HepG2 (cell line): ENCODE results near the gene ZP2. TPM values are rescaled to one million over a fixed set of nuclear protein-coding genes. Genes with fewer than 3 reads are reported as not detected.

Experiments used
- HDAC6 ChIP-seq: fragments of 200-600 bp; sonication (generic); IDR thresholded peaks from 2 replicates; pipeline ENCODE4 v1.7.0; 2017; ENCODE audit warnings: mild to moderate bottlenecking, antibody characterized with exemption, low read length, low read depth
- PAX8 ChIP-seq: sonication (generic); formaldehyde crosslinking; IDR thresholded peaks from 2 replicates; pipeline ENCODE4 v1.8.0; 2022; ENCODE audit warnings: mild to moderate bottlenecking, missing genetic modification reagents, borderline replicate concordance
- SNAI1 ChIP-seq: sonication (generic); formaldehyde crosslinking; IDR thresholded peaks from 2 replicates; pipeline ENCODE4 v1.5.0; 2020; ENCODE audit warnings: mild to moderate bottlenecking, missing genetic modification reagents, borderline replicate concordance
- SP2 ChIP-seq: sonication (generic); formaldehyde crosslinking; IDR thresholded peaks from 2 replicates; pipeline ENCODE4 v1.5.1; 2020; ENCODE audit warnings: mild to moderate bottlenecking, missing genetic modification reagents
- TRIM24 ChIP-seq: sonication (generic); formaldehyde crosslinking; IDR thresholded peaks from 2 replicates; pipeline ENCODE4 v1.8.0; 2022; ENCODE audit warnings: mild to moderate bottlenecking, missing genetic modification reagents
- ZBTB21 ChIP-seq: sonication (generic); formaldehyde crosslinking; IDR thresholded peaks from 2 replicates; pipeline ENCODE4 v1.4.0; 2020; ENCODE audit warnings: missing genetic modification reagents
- ZBTB42 ChIP-seq: sonication (generic); formaldehyde crosslinking; IDR thresholded peaks from 2 replicates; pipeline ENCODE4 v1.5.0; 2020; ENCODE audit warnings: mild to moderate bottlenecking, missing genetic modification reagents
- ZFP37 ChIP-seq: sonication (generic); formaldehyde crosslinking; IDR thresholded peaks from 2 replicates; pipeline ENCODE4 v1.4.0; 2020; ENCODE audit warnings: missing genetic modification reagents, borderline replicate concordance
- ZNF713 ChIP-seq: sonication (generic); formaldehyde crosslinking; IDR thresholded peaks from 2 replicates; pipeline ENCODE4 v1.4.0; 2020; ENCODE audit warnings: mild to moderate bottlenecking, missing genetic modification reagents
- polyA plus RNA-seq, 8 experiments: library from polyadenylated mRNA; depleted of rRNA in 3 of 8; stranded (reverse) in 7 of 8; unstranded in 1 of 8; fragments of >200 nt; fragmentation: Illumina TruSeq in 4 of 8; extraction: Trizol in 4 of 8; gene quantifications; 2 replicates each; pipeline versions ENCODE4 v1.2.1 to v1.2.3, GENCODE V29; 2011 to 2016; ENCODE audit warnings: low read depth in 4 of 8, missing spikeins in 1 of 8, mixed read lengths in 1 of 8; ENCODE audit not compliant: insufficient read depth in 1 of 8
- total RNA-seq, 5 experiments: library from RNA; depleted of rRNA; stranded (reverse); fragments of >200 nt; fragmentation: Illumina TruSeq; extraction: Trizol; gene quantifications; 2 replicates each; pipeline ENCODE4 v1.2.3, GENCODE V29; 2016; ENCODE audit warnings: low read depth in 1 of 5
- TF ChIP-seq, protein P1 (sequence below): sonication (generic); formaldehyde crosslinking; IDR thresholded peaks from 2 replicates; pipeline ENCODE4 v1.9.0; 2022; ENCODE audit warnings: low read depth, missing genetic modification reagents
- TF ChIP-seq, protein P2 (sequence below): sonication (generic); formaldehyde crosslinking; IDR thresholded peaks from 2 replicates; pipeline ENCODE4 v1.4.0; 2020; ENCODE audit warnings: missing genetic modification reagents, borderline replicate concordance
- TF ChIP-seq, protein P3 (sequence below): sonication (generic); formaldehyde crosslinking; IDR thresholded peaks from 2 replicates; pipeline ENCODE4 v1.8.1; 2022; ENCODE audit warnings: low read depth, mild to moderate bottlenecking, missing genetic modification reagents
- TF ChIP-seq, protein P4 (sequence below): sonication (generic); formaldehyde crosslinking; IDR thresholded peaks from 2 replicates; pipeline ENCODE4 v1.8.0; 2022; ENCODE audit warnings: mild to moderate bottlenecking, missing genetic modification reagents; ENCODE audit not compliant: insufficient replicate concordance
- TF ChIP-seq, protein P5 (sequence below): sonication (generic); formaldehyde crosslinking; IDR thresholded peaks from 2 replicates; pipeline ENCODE4 v1.4.0; 2020; ENCODE audit warnings: missing genetic modification reagents, borderline replicate concordance
- TF ChIP-seq, protein P6 (sequence below): sonication (generic); formaldehyde crosslinking; IDR thresholded peaks from 2 replicates; pipeline ENCODE4 v1.8.1; 2023; ENCODE audit warnings: mild to moderate bottlenecking, inconsistent platforms, moderate library complexity, missing genetic modification reagents, borderline replicate concordance

Gene ZP2
- total and polyA plus RNA-seq, 2 of the 13 experiments (the other 11 are each of a cell fraction or from before 2014, with no cell fraction given), result not detected

DNA sequence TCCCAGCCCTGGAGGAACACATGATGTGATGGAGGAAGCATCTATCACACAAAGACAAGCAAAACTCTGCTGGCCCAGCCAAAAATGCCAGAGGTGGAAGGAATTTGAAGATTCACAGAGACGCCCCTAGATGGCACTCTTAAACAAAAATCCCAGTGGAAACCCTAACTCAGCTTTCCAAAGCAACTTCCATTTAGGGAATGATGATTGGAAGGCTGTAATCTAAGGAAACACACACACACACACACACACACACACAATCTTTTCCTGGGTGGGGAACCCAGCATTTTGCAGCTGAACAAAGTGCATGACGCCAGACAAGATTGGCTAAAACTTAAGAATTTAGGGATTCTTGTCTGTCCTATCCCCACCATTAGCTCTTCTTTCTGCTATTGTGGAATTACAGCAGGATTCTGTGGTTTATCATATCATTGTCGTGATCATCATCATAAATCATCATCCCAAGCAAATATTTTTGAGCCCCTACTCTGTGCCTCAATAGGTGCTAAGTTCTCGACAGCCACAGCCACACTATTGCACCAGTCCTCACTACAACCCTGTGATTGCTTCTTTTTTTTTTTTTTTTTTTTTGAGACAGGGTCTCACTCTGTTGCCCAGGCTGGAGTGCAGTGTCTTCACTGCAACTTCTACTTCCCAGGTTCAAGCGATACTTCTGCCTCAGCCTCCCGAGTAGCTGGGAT is 54.5 kb downstream of the ZP2 start (continued):
- TF ChIP-seq, protein P1, sequence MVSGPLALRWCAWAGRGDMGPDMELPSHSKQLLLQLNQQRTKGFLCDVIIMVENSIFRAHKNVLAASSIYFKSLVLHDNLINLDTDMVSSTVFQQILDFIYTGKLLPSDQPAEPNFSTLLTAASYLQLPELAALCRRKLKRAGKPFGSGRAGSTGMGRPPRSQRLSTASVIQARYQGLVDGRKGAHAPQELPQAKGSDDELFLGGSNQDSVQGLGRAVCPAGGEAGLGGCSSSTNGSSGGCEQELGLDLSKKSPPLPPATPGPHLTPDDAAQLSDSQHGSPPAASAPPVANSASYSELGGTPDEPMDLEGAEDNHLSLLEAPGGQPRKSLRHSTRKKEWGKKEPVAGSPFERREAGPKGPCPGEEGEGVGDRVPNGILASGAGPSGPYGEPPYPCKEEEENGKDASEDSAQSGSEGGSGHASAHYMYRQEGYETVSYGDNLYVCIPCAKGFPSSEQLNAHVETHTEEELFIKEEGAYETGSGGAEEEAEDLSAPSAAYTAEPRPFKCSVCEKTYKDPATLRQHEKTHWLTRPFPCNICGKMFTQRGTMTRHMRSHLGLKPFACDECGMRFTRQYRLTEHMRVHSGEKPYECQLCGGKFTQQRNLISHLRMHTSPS (CRISPR knock-in tag), result no peak
- TF ChIP-seq SP2, result no peak
- TF ChIP-seq, protein P2, sequence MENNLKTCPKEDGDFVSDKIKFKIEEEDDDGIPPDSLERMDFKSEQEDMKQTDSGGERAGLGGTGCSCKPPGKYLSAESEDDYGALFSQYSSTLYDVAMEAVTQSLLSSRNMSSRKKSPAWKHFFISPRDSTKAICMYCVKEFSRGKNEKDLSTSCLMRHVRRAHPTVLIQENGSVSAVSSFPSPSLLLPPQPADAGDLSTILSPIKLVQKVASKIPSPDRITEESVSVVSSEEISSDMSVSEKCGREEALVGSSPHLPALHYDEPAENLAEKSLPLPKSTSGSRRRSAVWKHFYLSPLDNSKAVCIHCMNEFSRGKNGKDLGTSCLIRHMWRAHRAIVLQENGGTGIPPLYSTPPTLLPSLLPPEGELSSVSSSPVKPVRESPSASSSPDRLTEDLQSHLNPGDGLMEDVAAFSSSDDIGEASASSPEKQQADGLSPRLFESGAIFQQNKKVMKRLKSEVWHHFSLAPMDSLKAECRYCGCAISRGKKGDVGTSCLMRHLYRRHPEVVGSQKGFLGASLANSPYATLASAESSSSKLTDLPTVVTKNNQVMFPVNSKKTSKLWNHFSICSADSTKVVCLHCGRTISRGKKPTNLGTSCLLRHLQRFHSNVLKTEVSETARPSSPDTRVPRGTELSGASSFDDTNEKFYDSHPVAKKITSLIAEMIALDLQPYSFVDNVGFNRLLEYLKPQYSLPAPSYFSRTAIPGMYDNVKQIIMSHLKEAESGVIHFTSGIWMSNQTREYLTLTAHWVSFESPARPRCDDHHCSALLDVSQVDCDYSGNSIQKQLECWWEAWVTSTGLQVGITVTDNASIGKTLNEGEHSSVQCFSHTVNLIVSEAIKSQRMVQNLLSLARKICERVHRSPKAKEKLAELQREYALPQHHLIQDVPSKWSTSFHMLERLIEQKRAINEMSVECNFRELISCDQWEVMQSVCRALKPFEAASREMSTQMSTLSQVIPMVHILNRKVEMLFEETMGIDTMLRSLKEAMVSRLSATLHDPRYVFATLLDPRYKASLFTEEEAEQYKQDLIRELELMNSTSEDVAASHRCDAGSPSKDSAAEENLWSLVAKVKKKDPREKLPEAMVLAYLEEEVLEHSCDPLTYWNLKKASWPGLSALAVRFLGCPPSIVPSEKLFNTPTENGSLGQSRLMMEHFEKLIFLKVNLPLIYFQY (CRISPR knock-in tag), result no peak
- no peak for TF ChIP-seq PAX8
- TF ChIP-seq SNAI1, result no peak
- no peak for TF ChIP-seq ZBTB21 (CRISPR knock-in tag)
- TF ChIP-seq, protein P3, sequence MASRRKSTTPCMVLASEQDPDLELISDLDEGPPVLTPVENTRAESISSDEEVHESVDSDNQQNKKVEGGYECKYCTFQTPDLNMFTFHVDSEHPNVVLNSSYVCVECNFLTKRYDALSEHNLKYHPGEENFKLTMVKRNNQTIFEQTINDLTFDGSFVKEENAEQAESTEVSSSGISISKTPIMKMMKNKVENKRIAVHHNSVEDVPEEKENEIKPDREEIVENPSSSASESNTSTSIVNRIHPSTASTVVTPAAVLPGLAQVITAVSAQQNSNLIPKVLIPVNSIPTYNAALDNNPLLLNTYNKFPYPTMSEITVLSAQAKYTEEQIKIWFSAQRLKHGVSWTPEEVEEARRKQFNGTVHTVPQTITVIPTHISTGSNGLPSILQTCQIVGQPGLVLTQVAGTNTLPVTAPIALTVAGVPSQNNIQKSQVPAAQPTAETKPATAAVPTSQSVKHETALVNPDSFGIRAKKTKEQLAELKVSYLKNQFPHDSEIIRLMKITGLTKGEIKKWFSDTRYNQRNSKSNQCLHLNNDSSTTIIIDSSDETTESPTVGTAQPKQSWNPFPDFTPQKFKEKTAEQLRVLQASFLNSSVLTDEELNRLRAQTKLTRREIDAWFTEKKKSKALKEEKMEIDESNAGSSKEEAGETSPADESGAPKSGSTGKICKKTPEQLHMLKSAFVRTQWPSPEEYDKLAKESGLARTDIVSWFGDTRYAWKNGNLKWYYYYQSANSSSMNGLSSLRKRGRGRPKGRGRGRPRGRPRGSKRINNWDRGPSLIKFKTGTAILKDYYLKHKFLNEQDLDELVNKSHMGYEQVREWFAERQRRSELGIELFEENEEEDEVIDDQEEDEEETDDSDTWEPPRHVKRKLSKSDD (CRISPR knock-in tag), result no peak
- TF ChIP-seq TRIM24, result no peak
- 0 out of 2 replicates have a peak, but pooled peaks have one; percentile 15 for TF ChIP-seq ZFP37 (CRISPR knock-in tag)
- TF ChIP-seq, protein P4, sequence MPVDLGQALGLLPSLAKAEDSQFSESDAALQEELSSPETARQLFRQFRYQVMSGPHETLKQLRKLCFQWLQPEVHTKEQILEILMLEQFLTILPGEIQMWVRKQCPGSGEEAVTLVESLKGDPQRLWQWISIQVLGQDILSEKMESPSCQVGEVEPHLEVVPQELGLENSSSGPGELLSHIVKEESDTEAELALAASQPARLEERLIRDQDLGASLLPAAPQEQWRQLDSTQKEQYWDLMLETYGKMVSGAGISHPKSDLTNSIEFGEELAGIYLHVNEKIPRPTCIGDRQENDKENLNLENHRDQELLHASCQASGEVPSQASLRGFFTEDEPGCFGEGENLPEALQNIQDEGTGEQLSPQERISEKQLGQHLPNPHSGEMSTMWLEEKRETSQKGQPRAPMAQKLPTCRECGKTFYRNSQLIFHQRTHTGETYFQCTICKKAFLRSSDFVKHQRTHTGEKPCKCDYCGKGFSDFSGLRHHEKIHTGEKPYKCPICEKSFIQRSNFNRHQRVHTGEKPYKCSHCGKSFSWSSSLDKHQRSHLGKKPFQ (CRISPR knock-in tag), result no peak
- TF ChIP-seq, protein P5, sequence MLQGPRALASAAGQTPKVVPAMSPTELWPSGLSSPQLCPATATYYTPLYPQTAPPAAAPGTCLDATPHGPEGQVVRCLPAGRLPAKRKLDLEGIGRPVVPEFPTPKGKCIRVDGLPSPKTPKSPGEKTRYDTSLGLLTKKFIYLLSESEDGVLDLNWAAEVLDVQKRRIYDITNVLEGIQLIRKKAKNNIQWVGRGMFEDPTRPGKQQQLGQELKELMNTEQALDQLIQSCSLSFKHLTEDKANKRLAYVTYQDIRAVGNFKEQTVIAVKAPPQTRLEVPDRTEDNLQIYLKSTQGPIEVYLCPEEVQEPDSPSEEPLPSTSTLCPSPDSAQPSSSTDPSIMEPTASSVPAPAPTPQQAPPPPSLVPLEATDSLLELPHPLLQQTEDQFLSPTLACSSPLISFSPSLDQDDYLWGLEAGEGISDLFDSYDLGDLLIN (CRISPR knock-in tag), result no peak
- TF ChIP-seq ZNF713 (CRISPR knock-in tag), result 0 out of 2 replicates have a peak, but pooled peaks have one; percentile 61
- TF ChIP-seq, protein P6, sequence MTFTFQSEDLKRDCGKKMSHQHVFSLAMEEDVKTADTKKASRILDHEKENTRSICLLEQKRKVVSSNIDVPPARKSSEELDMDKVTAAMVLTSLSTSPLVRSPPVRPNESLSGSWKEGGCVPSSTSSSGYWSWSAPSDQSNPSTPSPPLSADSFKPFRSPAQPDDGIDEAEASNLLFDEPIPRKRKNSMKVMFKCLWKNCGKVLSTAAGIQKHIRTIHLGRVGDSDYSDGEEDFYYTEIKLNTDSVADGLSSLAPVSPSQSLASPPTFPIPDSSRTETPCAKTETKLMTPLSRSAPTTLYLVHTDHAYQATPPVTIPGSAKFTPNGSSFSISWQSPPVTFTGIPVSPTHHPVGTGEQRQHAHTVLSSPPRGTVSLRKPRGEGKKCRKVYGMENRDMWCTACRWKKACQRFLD (CRISPR knock-in tag), result 0 out of 2 replicates have a peak, but pooled peaks have one; percentile 59
- no peak for TF ChIP-seq HDAC6
- no peak for TF ChIP-seq ZBTB42 (CRISPR knock-in tag)
